Limb (tissue), 2 donors: ENCODE results near the gene RGS14.
"Not testable (repeated sequence)": the region's sequence is repeated elsewhere in the genome, so short reads cannot be mapped to it uniquely, and the experiment has no call there.

Experiments
- DNase-seq, 2 donors: peaks; one replicate each; pipeline ENCODE4 v3.0.0-alpha.2; 2016; ENCODE audit errors: extremely low spot score in 2 of 2

Gene RGS14

GRCh38 chr5:177327539-177328522, 29.9 kb upstream of the RGS14 start:
- DNase-seq, result no peak

DNA sequence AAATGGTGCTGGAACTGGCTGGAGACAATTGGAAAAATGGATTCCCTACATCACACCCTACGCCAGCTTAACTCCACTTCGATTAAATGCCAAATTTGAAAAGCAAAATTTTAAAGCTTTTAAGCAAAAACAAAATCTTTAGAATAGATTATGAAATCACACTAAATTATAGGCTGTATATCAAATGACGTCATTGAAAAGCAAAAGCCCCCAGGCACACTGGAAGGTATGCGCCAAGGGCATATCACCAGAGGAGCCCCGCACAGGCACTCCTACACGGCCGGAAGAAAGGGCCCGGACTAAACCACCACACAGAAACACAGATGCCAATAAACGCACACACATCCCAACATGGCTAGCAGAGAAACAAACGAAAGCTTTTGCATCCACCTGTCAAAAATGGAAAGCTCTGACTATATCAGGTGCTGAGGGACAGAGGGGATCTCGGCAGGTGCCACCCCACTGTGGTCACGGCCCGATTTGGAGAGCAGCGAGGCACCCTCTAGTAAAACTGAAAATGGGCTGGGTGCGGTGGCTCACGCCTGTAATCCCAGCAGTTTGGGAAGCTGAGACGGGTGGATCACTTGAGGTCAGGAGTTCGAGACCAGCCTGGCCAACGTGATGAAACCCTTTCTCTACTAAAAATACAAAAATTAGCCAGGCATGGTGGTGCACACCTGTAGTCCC, 29.0 kb upstream of the RGS14 start:
- DNase-seq, result no peak

GRCh38 chr5:177329883-177330282, 27.8 kb upstream of the RGS14 start:
- DNase-seq, result no peak

GRCh38 chr5:177330991-177331842, 26.5 kb upstream of the RGS14 start:
- DNase-seq, result no peak

GRCh38 chr5:177332031-177332895, 25.5 kb upstream of the RGS14 start:
- no peak for DNase-seq

- DNase-seq, result no peak
These were observed 24.8 kb upstream of the RGS14 start for GRCh38 chr5:177332896-177333260.

DNA sequence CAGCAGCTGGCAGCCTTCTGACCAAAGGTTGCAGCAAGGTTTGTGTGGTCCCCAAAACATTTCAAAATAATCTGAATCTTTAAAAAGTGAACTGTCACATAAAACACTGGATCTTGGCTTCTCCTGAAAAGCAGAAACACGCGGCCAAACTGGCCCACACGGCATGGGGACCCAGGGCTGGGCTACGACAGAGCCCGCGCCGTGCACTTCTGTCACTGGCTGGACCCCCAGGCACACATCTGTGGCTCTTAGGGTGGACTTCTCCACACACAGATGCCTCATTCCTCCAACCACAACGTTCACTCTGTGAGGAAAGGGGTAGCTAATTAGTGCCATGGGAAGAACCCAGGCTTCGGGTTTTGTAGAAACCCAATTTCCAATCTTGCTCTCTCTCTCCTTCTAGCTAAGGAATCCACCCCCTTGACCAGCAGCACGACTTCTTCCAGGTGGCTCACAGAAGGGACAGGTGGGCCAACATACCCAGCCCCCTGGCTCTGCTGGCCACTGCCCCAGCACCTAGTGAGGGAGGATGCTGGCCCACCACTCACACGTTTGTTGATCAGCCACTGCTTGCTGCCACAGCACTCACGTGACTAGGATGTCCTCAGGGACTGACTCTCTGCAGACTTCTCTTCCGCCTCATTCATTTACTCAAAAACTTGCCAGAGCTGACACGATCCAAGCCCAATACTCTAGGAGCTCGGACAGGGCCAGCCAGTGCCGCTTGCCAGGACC, 24.1 kb upstream of the RGS14 start:
- no peak for DNase-seq

DNA sequence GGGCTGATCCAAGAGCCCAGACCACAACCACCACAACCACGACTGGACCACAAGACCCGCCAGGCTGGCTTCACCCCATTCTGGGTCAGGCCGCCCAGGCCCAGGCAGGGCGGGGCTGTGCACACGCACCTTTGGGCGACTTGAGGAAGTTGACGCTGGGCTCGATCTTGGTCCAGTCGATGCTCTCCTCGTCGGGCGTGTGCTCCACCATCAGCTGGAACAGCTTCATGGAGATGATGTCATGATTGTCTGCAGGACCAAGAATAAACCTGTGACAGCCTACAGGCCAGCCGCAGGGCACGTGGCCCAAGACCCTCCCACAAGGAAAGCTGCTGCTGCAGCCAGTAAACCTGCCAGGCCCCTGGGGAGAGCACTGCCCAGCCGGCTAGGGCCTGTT, 23.6 kb upstream of the RGS14 start:
- no peak for DNase-seq

DNA sequence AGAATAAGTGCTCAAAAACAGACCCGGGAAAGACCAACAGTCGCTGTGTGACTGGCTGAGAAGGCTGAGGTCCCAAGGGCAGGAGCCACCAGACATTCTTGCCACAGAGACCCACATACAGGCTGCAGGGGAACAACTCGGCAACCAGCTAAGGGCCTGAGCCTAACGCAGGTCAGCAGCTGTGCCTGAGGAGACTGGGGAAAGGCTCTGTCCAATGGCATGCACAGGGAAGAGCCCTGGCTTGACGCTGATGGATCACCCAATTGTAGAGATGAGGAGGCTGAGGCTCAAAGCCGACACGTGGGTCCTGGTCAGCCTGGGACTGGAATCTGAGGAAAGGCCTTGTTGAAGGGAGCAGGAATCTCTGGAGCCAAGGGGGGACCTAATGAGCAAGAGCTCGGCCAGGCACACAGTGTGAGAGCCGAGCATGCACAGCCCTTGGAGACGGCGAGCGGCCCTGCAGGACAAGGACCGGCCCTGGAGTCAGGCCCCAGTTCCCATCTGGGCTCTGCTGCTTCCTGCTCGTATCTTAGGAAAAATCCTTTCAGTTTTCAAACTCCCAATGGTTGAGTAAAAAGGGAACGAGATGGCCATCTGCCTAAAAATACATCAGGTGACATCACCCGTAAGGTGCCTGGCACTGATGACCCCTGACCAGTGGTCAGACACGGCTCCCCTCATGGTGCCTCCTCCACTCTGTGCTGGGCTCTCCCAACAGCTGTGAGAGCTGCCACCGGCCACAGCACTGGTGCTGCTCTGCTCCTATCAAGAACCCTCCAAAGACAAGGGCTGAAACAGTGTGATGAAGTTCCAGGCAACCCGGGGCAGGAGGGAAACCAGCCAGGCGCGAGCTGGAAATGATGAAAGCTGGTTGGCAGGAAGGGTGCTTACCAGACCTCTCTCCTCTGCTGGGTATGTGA, 22.7 kb upstream of the RGS14 start:
- no peak for DNase-seq

DNA sequence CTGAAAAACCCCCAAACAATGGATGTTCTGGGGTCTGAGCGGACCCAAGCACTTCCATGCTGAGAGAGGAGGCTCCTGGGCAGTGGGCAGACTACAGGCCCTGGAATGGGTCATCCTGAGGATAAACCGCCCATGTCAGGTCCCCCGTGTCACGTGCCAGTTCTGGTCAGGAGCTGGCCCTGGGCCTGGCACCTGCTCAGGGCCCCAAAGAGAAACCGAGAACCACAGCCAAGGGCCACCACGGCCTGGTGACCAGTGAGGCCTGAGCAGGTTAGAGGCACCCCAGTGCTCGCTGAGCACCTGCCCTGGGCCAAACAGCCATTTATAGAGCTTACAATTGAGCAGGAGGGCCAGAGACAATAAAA, 22.0 kb upstream of the RGS14 start:
- DNase-seq, result no peak

- no peak for DNase-seq
These were observed 21.6 kb upstream of the RGS14 start for GRCh38 chr5:177336112-177336511.

- DNase-seq, result no peak
These were observed 20.9 kb upstream of the RGS14 start for GRCh38 chr5:177336603-177337494.

DNA sequence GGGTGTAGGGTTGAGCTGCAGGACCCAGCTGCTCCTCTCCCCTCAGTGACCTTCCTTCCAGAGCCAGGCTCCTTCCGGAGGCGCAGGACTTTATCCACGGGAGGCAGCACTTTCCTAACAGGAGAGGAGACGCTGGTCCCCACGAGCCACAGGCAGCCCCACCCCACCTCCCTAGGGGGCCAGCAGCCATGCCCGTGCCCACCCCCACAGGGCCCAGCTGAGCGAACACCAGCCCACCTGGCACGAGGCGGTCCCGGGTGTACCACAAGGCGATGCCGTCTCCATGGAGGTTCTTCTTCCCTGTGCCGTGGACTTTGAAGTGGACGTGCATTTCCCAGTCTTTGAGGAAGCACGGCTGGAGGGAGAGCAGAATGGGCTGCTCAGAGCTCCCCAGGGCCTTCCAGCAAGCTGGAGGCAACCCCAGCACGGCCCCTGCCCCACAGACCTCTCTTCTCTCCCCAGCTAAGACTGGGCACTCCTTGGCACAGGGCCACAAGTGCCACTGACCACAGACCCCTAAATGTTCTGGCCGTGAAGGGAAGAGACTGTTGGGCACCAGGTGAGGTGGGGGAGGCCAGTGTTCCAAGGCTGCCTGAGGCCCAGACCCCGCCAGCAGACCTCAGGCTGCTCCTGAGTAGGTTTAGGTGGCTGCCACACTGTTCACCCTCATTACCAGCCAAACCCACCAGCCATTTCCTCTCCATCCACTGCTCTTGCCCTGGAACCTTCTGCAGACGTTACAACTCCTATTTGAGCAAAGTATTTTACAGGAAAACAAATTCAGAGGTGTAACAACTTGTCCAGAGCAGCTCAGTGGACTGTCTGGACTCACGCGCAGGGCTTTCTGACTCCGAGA, 19.2 kb upstream of the RGS14 start:
- no peak for DNase-seq

DNA sequence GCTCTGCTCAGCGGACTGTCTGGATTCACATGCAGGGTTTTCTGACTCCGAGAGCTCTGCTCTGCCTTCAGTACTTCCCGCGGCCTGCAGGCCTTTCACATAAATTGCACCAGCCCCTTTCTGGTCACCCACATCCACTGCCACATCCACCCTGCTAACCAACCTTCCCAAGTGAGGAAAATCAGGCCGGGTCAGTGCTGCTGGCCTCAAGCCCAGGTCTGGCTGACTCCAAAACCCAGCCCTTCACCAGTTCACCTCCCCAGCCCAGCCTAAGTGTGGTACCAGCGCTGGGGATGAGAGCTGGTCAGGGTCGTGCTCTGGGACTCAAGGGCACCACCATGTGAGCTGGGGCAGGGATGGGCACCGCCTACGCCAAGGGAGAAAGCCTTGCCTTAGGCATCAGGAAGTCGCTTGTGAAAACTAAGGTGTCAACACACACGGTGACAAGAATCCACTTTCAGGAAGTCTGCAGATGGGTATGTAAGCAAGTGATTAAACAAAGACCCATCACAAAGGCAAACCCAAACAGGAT, 18.6 kb upstream of the RGS14 start:
- DNase-seq, result no peak

DNA sequence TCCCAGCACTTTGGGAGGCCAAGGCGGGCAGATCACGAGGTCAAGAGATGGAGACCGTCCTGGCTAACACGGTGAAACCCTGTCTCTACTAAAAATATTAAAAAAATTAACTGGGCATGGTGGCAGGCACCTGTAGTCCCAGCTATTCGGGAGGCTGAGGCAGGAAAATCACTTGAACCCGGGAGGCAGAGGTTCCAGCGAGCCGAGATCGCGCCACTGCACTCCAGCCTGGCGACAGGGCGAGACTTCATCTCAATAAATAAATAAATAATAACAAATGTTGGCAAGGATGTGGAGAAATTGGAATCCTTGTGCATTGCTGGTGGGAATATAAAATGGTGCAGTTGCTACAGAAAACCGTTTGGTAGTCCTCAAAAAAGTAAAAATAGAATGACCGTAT, 14.7 kb upstream of the RGS14 start:
- not testable (repeated sequence) for DNase-seq

GRCh38 chr5:177343777-177344176, 13.9 kb upstream of the RGS14 start:
- DNase-seq, result no peak

GRCh38 chr5:177344891-177345290, 12.8 kb upstream of the RGS14 start:
- DNase-seq, result no peak
